Frontal cortex (tissue), 4 donors: Measurements from ENCODE around the gene PTPRD. TPM values are rescaled to one million over a fixed set of nuclear protein-coding genes. Genes with fewer than 3 reads are reported as not detected.

ENCODE experiments used
- DNase-seq, 2 donors: peaks; one replicate each; pipeline ENCODE4 v3.0.0; 2012; ENCODE audit warnings: low spot score in 2 of 2
- FAIRE-seq: peaks from 2 replicates; lab custom pipeline; 2012; peaks lifted over from hg19 to GRCh38; lab: Jason Lieb, UNC
- total RNA-seq: library from RNA; depleted of rRNA; stranded (reverse); fragments of >200 nt; gene quantifications from one replicate; pipeline ENCODE4 v1.2.3, GENCODE V29; 2014
- donor health status: control.
- donor health status: control.
- donor health status: control.

PTPRD gene
- total RNA-seq, 1 donor from 2014 or later, result 191 TPM

DNA sequence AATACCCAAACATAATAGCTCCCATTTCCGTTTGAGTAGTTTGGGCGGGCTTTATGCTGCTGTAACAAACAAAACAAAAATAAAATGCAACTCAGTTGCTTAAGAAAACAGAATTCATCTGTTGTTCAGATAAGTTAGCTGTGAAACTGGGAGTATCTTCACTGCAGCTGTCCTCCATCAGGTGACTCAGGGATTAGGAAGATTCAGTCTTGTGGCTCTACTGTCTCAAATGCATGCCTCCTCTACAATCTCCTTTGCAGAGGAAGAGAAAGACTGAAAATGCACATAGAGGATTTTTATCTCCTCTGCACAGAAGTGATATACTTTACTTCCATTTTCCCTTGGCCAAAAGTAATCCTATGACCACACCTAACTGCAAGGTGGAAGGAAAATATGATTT lies 883.7 kb downstream of the PTPRD start:
- FAIRE-seq, result no peak
- no peak for DNase-seq

DNA sequence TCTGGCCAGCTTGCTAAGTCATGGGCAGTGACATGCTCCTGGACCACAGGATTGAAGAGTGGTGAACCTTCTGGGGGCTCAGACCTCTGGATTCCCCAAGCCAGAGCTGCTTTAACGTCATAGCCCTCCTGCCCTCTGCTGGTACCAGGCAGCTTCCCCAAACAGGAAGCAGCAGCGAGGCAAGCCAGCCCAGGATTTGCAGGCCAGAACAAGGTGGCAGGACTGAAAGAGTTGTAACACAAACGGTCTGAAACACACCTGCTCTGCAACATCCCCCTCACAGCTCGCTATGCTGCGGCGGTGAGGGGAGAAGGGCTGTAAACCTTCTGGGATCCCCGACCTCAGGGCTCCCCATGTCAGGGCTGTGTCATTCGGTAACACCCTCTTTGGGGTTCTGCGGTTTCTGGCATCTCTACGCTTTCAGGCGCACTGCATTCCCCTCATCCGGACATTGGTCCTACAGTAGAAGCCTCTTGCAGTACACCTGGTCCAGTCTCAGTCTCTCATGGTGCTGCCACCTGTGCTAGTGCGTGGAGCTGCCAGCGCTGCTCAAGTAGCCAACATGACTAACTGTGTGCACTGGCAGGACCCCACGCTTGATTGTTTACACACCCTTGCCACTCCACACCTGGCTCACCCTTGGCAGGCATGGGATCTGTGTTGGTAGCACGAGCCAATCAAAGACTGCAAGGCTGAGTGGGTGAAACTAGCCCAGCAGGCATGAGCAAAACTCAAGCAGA lies 893.3 kb downstream of the PTPRD start:
- no peak for FAIRE-seq
- DNase-seq, result no peak

DNA sequence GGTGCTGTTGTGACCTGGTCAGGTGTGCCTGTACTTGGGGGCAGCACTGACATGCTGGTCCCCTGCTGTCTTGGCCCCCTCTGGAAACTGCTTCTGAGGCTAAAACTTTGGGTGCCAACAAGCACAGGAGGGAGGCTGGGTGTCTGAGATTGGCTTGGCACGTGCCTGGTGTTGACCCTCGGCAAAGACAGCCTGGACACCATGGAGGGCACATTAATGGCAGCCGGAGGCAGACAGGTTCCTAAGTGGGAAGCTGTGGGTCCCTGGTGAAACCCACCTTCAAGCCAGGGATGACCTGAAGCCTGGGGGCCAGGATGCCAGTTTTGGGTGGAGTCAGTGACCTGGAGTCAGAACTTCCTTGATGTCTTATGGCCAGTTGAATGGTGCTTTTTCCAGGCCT lies 894.1 kb downstream of the PTPRD start:
- no peak for DNase-seq
- no peak for FAIRE-seq

DNA sequence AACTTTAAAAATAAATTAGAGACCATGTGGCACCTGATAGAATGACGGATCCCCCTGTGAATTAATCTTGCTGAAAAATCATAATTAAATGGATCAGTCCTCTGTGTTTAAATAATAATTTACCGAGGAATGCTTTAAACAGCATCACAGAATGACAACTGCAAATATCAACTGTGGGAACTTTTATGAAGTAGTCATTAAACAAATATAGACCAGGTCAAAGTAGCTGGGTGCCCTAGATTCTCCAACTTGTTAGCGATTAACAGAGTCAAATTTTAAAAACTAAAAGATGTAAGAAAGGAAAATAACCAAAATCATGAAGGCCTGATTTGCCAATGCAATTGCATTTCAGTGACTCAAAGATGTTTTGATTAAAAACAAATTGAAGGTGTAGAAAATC lies 933.4 kb downstream of the PTPRD start:
- no peak for FAIRE-seq
- DNase-seq, result no peak

DNA sequence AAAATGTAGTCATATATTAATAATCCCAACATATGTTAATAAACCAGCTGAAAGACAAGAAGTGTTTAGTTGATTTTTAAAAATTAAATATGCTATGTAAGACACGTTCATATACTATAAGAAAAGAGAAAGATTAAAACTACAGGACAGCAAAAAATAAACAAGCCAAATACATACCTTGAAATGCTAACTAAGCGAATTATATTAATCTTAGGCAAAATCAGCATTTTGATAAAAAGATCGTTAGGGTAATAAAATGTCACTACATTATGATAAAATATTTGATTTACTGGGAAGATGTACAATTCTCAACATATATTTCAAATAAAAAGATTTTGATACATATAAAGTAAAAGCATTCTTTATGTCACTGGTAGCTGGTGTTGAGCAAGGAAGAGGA lies 938.3 kb downstream of the PTPRD start:
- FAIRE-seq (no peak), DNase-seq (no peak)

DNA sequence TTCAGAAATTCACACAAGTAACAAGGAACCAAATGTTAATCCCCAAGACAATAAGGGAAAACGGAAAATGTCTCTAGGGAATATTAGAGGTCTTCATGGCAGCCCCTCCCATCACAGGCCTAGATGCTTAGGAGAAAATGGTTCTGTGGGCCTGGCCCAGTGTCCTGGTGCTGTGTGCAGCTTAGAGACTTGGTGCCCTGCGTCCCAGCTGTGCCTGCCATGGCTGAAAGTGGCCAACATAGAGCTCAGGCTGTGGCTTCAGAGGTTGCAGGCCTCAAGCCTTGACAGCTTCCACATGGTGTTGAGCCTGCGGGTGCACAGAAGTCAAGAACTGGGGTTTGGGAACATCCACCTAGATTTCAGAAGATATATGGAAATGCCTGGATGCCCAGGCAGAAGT lies 942.3 kb downstream of the PTPRD start:
- DNase-seq, result no peak
- no peak for FAIRE-seq

DNA sequence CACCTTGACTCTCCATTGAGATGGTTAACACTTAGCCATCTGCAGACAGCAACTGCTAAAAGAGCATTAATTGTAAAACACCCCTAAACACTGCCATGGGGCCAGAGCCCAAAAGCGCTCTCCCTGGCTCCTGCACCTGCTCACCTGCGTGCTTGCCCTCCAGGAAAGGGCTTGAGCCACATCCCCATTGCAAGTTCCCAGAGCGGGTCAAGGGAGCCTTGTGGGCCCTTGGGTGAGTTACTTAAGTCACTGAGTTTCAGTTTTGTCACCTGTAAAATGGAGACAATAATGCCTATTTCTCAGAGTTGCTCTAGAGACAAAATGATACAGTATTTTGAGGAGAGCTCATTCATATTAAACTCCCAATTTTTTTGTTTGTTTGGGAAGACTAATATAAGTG lies 967.8 kb downstream of the PTPRD start:
- FAIRE-seq (no peak), DNase-seq (no peak)

DNA sequence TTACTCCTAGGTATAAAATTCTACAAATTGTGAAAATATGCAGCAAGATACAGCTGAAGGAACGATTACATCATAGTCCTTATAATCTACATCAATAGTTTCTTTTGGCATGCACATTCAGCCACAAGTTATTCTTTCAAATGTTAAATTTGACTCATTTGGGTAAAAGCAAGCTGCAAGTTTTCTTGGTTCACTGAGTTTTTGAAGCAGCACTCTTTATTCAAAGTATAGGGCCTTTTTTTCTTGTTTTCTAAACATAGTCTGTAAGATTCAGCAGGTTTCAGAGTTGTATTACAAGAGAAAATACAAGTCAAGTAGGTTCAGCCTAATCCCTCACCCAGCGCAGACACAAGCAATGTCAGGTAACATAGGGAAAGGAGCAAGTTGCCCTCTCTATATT lies 981.5 kb downstream of the PTPRD start:
- DNase-seq (no peak), FAIRE-seq (no peak)

DNA sequence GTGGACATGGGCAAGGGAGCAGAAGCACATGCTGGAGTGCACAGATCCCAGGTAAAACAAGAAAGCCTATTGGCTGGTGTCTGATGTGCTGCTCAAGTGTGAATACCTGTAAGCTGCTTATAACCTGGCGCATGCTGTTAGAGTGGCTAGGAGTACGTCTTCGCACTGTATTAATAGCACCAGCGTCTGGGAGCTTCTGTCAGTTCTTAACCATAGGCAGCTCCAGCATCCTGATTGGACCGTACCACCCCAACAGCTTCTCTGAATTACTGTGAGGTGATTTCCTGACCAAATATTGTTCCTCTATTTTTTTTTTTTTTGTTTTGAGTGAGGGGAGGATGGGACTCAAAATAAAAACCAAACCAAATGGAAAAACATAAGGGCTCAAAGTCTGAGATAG lies 987.6 kb downstream of the PTPRD start:
- FAIRE-seq (no peak), DNase-seq (no peak)

DNA sequence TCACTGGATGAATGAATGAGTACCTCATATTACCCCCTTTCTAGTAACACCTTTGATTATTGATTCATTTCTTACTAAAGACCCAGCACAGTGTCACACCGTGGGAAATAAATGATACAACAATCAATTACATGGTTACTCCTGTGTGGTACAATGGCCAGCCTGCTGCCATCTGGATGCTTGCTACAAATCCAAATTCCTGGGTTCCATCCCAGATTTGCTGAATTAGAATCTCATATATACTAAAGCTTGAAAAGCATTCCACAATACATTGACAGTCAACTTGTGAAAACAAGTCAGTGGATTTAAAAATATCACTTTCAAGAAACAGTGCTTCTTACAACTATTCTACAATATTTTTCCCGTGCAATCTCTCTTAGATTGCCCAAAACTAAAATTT lies 989.3 kb downstream of the PTPRD start:
- no peak for FAIRE-seq
- DNase-seq, result no peak

DNA sequence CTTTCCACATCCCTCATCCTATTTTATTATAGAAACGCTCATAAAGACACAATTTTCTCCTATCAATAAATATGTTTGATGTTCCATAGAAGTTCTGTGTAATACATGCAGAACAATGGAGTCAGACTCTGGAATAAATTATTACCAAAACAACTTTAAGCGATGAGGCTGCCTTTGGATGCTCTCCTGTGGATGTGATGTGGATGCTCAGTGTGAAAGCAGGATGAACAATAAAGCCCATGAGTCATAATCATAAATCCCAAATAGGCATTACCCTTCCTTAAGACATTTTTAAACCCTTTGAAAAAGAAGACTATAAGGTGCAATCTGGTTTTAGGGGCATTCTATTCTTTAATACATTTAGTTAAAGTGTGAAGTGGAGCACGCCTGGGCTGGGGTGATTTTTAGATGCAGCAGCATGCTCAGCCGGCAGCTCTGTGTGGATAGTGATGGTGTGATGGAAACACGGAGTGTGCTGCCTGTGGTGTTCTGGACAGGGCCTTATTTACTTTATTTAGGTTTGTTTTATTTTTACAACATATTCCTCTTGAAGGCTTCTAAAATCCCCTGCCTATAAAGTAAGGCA lies 991.4 kb downstream of the PTPRD start:
- DNase-seq, result no peak
- no peak for FAIRE-seq

DNA sequence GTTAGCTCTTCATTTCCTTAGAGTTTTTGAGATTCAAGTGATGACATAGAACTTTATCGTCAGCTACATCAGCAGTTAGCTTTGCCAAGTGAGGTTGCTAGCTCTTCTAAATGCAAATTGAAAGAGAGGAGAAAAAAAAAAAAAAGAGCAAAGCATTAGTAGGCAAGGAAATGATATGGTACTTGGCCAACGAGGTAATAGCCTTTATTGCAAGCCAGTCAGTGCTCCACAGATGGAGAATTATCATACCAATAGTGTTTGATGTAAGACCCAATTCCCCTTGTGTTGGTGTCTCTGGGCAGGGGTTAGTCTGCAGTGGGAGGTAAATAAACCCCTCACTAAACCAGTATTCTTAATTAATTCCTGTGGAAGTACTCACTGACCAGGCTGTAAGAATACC lies 992.1 kb downstream of the PTPRD start:
- DNase-seq, result no peak
- no peak for FAIRE-seq

DNA sequence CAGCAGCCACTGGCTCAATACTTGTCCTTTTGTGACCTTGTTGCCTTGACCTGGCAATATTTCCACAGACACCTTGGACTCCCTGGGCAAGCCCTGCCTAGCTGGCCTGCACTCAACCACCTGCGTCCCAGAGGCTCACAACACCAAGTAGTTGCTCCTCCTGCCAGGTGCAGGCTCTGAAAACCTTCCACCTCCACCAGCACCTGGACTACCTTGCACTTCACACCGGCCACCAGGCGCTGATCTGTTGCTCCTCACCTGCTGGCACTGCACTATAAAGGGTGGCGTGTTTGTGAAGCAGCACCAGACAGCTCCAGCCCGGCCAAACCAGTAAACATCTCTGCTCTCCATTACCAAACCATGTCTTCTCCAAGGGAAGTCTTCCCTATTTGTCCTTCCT lies 997.7 kb downstream of the PTPRD start:
- FAIRE-seq, result no peak

DNA sequence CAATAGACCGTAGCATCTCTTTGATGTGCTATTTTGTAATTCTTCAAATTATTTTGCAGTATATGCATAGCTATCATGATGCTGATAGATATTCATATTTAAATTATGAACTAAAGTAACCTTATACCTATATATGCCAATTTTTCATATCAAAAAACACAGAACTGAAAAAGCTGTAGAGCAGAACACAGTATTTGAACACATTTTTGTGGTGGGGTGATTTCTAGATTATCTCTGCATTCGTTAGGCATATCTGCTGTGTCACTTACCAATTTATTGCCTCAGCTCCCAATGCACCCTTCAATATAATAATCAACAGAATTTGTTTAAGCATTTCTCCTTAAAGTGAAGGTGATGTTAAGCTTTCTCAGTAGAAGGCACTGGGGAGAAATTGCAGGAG lies 998.2 kb downstream of the PTPRD start:
- FAIRE-seq (no peak), DNase-seq (no peak)

More for the DNA sequence above, 997.7 kb downstream of the PTPRD start:
- DNase-seq, result no peak

DNA sequence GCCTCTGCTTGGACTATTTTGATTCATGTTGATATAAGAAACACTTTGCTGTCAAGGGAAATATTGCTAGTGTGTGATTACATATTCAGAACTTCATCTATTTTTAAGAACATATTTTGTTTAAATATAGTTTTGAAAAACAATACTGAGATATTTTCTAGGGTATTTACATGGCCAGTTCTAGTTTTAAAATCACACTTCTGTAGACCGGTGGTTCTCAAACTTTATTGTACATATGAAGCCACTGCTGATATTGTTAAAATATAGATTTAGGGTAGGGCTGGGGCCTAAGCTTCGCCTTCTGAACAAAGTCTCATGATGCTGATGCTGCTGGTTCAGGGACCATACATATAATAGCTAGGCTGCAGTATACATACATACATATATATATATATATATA lies 1000.0 kb downstream of the PTPRD start:
- DNase-seq, result no peak
- FAIRE-seq, result no peak

DNA sequence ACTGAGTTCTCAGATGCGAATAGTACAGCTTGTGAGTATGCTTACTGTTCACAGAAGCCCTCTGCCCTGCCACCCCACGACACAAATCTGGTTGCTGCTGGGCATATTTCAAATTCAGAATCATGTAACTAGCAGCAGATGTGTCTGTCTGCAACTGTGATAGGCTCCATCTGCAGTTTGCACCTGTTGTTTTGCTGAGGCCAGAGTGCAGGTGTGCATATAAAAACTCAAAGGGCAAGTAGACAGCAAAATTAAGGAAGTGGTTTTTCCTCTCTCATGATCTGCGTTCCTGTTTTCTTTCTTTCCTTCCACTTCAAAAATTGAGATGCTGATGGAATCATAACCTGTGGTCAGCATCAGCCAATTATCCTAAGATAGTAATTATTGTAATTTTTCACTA lies 1000.5 kb downstream of the PTPRD start:
- DNase-seq (no peak), FAIRE-seq (no peak)

DNA sequence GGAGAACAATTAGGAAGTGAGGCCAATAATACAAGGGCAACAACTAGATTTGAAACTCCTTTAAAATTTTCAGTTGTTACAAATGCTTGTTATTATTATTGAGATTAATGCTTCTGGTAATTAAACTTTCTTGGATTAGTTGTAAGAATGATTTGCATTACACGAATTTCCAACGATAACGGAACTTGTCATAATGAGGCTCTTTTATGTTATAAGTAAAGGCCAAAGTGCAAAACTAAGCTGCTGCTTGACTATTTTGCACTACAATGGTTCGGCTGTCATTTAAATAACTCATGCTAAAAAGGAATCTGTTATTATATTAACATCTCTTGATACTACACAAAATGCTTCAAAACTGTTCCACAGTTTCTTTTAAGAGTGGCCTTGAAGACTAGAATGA lies 1007.1 kb downstream of the PTPRD start:
- DNase-seq, result no peak
- no peak for FAIRE-seq

DNA sequence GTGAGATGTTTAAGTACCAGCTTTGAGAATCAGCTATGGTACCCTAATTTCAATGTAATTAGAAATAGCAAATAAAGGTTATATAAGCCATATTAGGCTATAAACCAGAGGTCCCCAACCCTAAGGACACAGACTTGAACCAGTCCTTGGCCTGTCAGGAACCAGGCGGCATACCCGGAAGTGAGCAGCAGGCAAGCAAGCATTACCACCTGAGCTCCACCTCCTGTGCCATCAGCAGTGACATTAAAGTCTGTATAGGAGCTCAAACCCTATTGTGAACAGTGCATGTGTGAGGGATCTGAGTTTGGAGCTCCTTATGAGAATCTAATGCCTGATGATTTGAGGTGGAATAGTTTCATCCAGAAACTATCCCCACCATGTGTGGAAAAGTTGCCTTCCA lies 1009.5 kb downstream of the PTPRD start:
- DNase-seq, result no peak
- no peak for FAIRE-seq

DNA sequence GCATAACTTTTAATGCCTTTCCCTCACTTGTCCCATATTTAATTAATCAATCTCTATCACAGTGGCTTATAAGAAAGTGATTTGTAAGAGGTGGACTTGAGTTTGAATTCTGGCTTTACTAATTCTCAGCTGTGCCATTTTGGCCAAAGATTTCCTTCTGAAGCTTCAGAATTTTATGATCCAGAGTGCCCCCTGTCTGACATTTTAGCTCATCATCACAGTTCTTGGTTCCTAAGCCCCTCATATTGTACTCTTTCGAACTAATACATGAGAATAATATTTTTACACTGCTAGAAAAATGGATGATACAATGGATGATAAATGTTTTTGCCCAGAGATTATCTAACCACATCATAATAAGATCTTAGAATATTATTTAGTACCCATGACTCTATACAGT lies 1014.1 kb downstream of the PTPRD start:
- no peak for DNase-seq
- no peak for FAIRE-seq

DNA sequence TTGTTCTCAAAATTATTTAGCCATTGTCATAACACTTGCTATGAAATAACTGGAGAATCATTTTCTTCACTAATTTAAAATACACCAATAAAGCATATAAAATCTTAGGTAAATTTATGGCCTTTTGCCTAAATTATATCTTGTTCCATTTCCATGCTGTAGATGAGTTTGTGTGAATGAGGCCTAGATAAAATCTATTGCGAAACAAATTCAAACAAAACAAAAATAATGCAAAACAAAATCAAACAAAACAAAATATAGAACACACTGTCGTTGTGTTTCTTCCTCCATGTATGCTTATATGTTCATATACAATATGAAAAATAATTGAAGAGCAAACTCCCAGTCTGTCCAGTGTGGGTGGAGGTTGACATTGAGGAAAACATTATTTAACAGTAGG lies 1020.7 kb downstream of the PTPRD start:
- no peak for FAIRE-seq
- DNase-seq, result no peak

DNA sequence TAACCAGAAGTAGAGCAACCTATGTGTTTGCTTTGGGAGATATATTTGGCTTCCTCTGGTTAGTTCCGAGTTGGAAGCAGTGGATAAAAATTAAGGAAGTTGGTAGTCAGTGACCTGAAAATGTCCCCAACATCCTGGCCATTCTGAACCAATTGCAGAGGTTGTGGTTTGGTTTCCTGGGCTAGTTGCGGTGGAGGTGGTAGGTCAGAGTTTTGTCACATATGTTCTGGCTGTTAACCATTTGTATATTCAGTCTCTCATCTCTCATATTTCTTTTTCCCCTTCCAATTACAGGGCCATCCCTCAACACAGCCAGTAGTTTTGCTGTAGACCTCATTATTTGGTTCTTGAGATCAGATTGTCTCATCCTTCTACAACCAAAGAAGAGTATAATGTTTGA lies 1026.9 kb downstream of the PTPRD start:
- FAIRE-seq, result no peak

DNA sequence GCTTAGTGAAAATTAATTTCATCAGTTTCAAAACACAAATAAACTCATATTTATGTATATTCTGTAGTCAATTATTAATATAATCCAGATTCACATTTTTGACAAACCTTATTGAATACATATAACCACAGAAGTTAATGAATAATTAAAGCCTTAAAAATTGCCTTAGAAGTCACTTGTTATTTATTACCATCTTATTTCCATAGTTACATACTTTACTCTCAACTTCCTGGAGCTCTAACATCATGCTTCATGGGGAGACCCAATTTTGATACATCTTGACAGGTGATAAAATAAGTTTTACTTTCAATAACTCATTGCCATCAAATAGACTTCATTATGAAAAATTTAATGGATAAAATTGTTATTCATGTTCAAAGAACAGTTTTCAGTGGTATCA lies 1038.7 kb downstream of the PTPRD start:
- DNase-seq (no peak), FAIRE-seq (no peak)

More for the DNA sequence above, 1026.9 kb downstream of the PTPRD start:
- DNase-seq, result no peak
